HG03457 (cell line): ENCODE data around the gene PSMD11.
A peak's percentile ranks its signal among the peaks of the same experiment; 100 is the strongest.
"Not testable (repeated sequence)": the region's sequence is repeated elsewhere in the genome, so short reads cannot be mapped to it uniquely, and the experiment has no call there.

ENCODE experiments used
- ATAC-seq: cut with Tn5 transposase; IDR thresholded peaks from one replicate; pipeline ENCODE4 v1.9.1; 2021; ENCODE audit warnings: moderate number of reproducible peaks; ENCODE audit not compliant: unreplicated experiment

The PSMD11 gene

DNA sequence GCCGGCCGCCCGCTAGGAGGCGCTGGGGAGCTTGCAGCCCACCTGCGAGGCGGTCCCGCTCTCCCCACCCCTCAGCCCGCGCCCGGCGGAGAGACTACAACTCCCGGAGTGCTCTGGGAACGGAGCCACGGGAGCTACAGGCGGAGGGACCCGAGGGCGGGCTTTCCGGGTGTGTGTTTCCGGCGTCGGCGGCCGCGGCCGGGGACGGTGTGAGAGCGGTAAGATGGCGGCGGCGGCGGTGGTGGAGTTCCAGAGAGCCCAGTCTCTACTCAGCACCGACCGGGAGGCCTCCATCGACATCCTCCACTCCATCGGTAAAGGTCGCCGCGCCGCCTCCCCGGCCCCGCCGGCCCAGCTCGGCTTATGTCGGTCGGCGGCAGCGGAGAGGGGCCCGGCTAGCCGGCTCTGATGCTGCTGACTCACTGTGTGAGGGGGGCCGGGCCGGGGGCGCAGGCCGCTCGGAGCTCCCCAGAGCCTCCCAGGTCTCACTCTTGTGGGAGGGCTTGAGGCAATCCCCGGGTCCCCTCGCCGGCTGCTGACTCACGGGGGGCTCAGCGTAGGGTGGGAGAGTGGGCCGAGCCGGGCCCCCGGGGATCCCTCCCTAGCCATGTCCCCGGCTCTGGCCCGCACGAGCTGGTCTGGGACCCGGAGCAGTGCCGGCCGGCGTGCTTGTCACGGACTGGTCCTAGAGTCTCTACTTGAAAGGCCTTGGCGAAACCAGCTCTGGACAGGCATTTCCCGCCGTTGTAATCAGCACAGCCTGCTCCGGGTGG, at the start of gene PSMD11:
PSMD11 (plus strand) TSS at position 210 of the 773 bp plus-strand sequence; CDS start at position 224, 14 bp downstream.
- peak; percentile 89 for ATAC-seq

DNA sequence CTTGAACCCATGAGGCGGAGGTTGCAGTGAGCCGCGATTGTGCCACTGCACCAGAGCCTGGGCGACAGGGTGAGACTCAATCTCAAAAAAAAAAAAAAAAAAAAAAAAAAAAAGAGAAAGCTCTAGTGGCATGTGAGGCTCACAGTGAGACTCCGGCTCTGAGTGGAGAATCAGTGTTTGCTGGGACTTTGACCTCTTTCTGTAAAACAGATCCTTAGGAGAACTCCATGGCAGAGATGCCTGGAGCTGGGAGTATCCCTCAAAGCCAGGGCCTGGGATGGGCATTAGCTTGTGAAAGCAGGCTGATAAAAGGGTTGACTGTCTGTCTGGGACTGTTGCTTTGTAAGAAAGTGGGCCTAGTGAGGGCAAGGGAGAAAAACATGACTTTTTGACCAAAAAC, 48.0 kb upstream of the PSMD11 start:
- no peak for ATAC-seq

GRCh38 chr17:32398946-32399345, 45.4 kb upstream of the PSMD11 start:
- no peak for ATAC-seq

GRCh38 chr17:32410085-32410484, 34.2 kb upstream of the PSMD11 start:
- ATAC-seq = not testable (repeated sequence)

GRCh38 chr17:32426894-32427293, 17.4 kb upstream of the PSMD11 start:
- no peak for ATAC-seq

GRCh38 chr17:32429598-32429997, 14.7 kb upstream of the PSMD11 start:
- ATAC-seq = no peak

- no peak for ATAC-seq
Measured at GRCh38 chr17:32440722-32441121, 3.6 kb upstream of the PSMD11 start.

- no peak for ATAC-seq
Measured at GRCh38 chr17:32441886-32442285, 2.4 kb upstream of the PSMD11 start.

DNA sequence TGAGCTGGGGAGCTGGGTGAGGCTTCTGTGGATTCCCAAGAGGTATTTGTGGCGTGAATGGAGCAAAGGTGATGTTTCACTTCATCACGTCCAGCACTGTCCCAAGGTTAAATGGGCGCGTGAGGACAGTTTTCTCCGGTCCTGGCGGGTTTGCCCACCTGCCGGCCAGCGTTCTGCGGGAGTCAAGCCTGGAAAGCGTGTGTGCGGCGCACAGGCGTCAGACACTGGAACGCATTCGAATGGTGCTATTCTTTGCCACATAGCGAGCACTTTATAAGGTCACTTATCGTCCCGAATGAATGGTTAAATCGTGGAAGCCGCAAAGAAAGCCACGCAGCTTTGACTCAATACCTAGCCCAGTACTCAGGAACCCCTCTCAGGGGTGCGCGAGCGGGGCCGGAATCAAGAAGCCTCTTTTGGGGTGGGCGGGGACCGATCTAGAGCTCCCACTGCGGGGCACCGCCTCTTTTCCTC, 446 bp upstream of the PSMD11 start:
- no peak for ATAC-seq

- no peak for ATAC-seq
Measured at GRCh38 chr17:32445074-32445415, 735 bp downstream of the PSMD11 start.

DNA sequence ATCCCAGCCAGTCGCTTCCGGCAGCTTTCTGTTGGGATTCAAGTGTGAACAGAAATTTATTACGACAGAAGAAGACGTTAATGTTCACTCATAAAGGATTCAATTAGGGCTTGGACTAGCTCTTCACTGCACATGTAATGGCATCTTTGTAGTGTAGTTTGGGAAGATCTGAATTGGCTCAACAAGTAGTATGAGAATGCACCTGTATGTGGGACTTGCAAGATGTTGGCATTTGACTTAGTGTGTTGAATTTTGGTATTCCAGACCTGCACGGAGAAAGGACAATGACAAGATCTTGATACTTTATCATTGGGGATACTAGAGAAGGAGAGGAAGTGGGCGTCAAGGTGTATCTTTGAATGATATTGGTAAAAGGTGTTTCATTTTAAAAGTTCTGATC, 1.2 kb downstream of the PSMD11 start:
- no peak for ATAC-seq

DNA sequence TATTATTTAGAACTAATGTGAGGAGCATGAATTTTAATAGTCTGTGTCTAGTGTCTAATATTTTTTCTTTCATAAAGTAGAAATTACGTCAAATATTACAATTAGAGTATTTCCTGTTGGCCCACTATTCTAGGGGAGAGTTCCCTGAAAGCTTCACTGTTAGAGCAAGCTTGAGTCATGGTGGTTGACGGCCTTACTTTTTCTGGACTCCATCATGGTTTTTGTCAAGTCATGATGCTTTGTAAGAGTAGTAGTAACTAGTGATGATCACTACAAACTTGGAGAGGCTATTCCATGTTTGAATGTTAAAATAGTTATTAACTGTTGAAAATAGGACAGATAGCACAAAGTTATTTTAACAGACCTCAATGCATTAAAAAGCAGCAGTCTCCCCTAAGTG, 1.7 kb downstream of the PSMD11 start:
- no peak for ATAC-seq

- no peak for ATAC-seq
Measured at GRCh38 chr17:32446949-32447348, 2.6 kb downstream of the PSMD11 start.

GRCh38 chr17:32449963-32450362, 5.7 kb downstream of the PSMD11 start:
- ATAC-seq = no peak

- not testable (repeated sequence) for ATAC-seq
Measured at GRCh38 chr17:32450379-32450778, 6.1 kb downstream of the PSMD11 start.

DNA sequence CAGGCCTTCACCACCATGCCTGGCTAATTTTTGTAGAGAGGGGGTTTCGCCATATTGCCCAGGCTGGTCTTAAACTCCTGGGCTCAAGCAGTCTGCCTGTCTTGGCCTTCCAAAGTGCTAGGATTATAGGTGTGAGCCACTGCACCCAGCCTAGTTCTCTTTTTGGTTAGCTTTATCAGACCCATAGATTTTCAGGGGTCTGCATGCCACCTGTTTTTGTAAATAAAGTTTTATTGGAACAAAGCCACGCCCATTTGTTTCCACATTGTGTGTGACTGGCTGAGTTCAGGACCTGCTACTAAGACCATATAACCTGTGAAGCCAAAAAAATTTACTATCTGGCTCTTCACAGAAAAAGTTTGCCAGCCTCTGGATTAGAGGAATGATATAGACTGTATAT, 7.6 kb downstream of the PSMD11 start:
- ATAC-seq = no peak

- no peak for ATAC-seq
Measured at GRCh38 chr17:32452281-32452680, 8.0 kb downstream of the PSMD11 start.

DNA sequence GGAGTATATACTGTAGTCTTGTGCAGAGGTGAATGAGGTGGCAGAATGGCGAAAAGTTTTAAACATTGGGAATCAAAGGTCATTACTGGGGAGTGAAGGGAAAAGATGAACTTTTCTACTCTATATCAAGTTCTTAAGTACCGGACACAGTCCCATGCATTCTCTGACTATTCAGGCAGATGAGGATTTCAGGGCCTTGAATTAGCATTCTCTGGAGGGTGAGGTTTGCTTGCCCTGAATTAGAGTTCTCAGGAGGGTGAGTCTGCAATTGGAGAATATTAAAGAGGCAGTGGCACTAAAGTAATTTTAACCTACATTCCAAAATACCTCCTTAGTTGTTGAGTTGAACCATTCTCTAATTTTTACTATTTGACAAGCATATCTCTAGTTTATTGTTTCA, 9.1 kb downstream of the PSMD11 start:
- no peak for ATAC-seq

- no peak for ATAC-seq
Measured at GRCh38 chr17:32458371-32458770, 14.1 kb downstream of the PSMD11 start.

- ATAC-seq = no peak
Measured at GRCh38 chr17:32460054-32460453, 15.7 kb downstream of the PSMD11 start.

GRCh38 chr17:32461498-32461852, 17.2 kb downstream of the PSMD11 start:
- no peak for ATAC-seq

GRCh38 chr17:32461853-32462617, 17.7 kb downstream of the PSMD11 start:
- ATAC-seq = no peak
